ENCODE measurements around the gene KHDRBS2. TPM values are rescaled to one million over a fixed set of nuclear protein-coding genes. Genes with fewer than 3 reads are reported as not detected.

KHDRBS2 gene
- total and polyA plus RNA-seq, 2 donors (not counting 1 experiment from before 2014, with no cell fraction given): 8.9 to 9.4 TPM

GRCh38 chr6:61950811-61951210, 335.2 kb downstream of the KHDRBS2 start:
- peaks cover 6% of the 10 kb centered on the region for H3K4me1 Mint-ChIP-seq
- TF ChIP-seq EZH2 (IDR thresholded peaks at IDR 0.05; ENCODE audit: borderline replicate concordance, insufficient read depth, low read depth, low read length, poor library complexity, severe bottlenecking) (no peak), CTCF (IDR thresholded peaks at IDR 0.05) (no peak)
- H3K27ac Mint-ChIP-seq: no peak overlapping the region

GRCh38 chr6:61949971-61950370, 336.1 kb downstream of the KHDRBS2 start:
- H3K9me3 ChIP-seq (ENCODE audit: control extremely low read depth in 1 of 3, control insufficient read depth in 2 of 3, insufficient read depth in 1 of 3, low read length in 2 of 3): no peaks in the 10 kb centered on the region
- H3K27ac ChIP-seq (ENCODE audit: low read length in 2 of 2): no peak overlapping the region
- no peak overlapping the region for H3K9ac ChIP-seq (ENCODE audit: low read length)
- POLR2A ChIA-PET: no interaction called here
- CTCF ChIA-PET: no interaction called here
- H3K4me3 ChIP-seq (ENCODE audit: control extremely low read depth in 1 of 5, extremely low read depth in 1 of 5, insufficient read depth in 1 of 5, low read depth in 2 of 5, low read length in 4 of 5): no peak overlapping the region
- no peak overlapping the region for H2AFZ ChIP-seq (ENCODE audit: insufficient read depth, low read depth, low read length, poor library complexity, severe bottlenecking)
- no peak overlapping the region for H3K4me2 ChIP-seq (replicated peaks; ENCODE audit: low read depth, low read length, poor library complexity, severe bottlenecking)
- DNase-seq (no peak), ATAC-seq (ENCODE audit: low read depth) (no peak)
- intact Hi-C loops (cut with micrococcal nuclease): no loop called here
- peaks cover 0 to 6% of the 10 kb centered on the region in 2 donors for H3K4me1 ChIP-seq (ENCODE audit: control insufficient read depth in 2 of 2, insufficient read depth in 2 of 2, low read length in 2 of 2)
- Mint-ChIP-seq H3K27ac (no peak overlapping the region), H3K9me3 (ENCODE audit: insufficient read depth) (no peaks in the 10 kb centered on the region), H3K27me3 (no peaks in the 10 kb centered on the region), H3K4me1 (peaks cover 6% of the 10 kb centered on the region), H3K4me3 (no peak overlapping the region)
- no peaks in the 10 kb centered on the region for H3K36me3 ChIP-seq (replicated peaks in 1 of 2; ENCODE audit: control extremely low read depth in 1 of 2, control insufficient read depth in 1 of 2, extremely low read depth in 1 of 2, insufficient read depth in 2 of 2, low read length in 1 of 2)
- no CpG with 5 or more reads among the region's 1 CpG for WGBS (ENCODE audit: insufficient coverage)
- H3K27me3 ChIP-seq (replicated peaks in 1 of 4; ENCODE audit: control extremely low read depth in 1 of 4, control insufficient read depth in 3 of 4, insufficient read depth in 4 of 4, low read length in 3 of 4): no peaks in the 10 kb centered on the region
- TF ChIP-seq EZH2 (IDR thresholded peaks at IDR 0.05; ENCODE audit: borderline replicate concordance, insufficient read depth, low read depth, low read length, poor library complexity, severe bottlenecking) (no peak), CTCF (IDR thresholded peaks at IDR 0.05) (no peak)
- H4K20me1 ChIP-seq (ENCODE audit: control insufficient read depth, insufficient read depth, low read length, poor library complexity, severe bottlenecking): no peaks in the 10 kb centered on the region
- no peaks in the 10 kb centered on the region for H3K79me2 ChIP-seq (ENCODE audit: control insufficient read depth, insufficient read depth, low read length)

More at GRCh38 chr6:61950811-61951210, 335.2 kb downstream of the KHDRBS2 start:
- intact Hi-C loops (cut with micrococcal nuclease): no loop called here
- H3K4me3 ChIP-seq (ENCODE audit: control extremely low read depth in 1 of 5, extremely low read depth in 1 of 5, insufficient read depth in 1 of 5, low read depth in 2 of 5, low read length in 4 of 5): no peak overlapping the region
- ATAC-seq (ENCODE audit: low read depth): no peak
- CTCF ChIA-PET: no interaction called here
- H3K4me3 Mint-ChIP-seq: no peak overlapping the region
- no CpG with 5 or more reads among the region's 1 CpG for WGBS (ENCODE audit: insufficient coverage)
- no peaks in the 10 kb centered on the region for H3K36me3 ChIP-seq (replicated peaks in 1 of 2; ENCODE audit: control extremely low read depth in 1 of 2, control insufficient read depth in 1 of 2, extremely low read depth in 1 of 2, insufficient read depth in 2 of 2, low read length in 1 of 2)
- no peak overlapping the region for H2AFZ ChIP-seq (ENCODE audit: insufficient read depth, low read depth, low read length, poor library complexity, severe bottlenecking)
- H3K27me3 Mint-ChIP-seq: no peaks in the 10 kb centered on the region
- no peaks in the 10 kb centered on the region for H3K9me3 Mint-ChIP-seq (ENCODE audit: insufficient read depth)
- H3K79me2 ChIP-seq (ENCODE audit: control insufficient read depth, insufficient read depth, low read length): no peaks in the 10 kb centered on the region
- peaks cover 0 to 6% of the 10 kb centered on the region in 2 donors for H3K4me1 ChIP-seq (ENCODE audit: control insufficient read depth in 2 of 2, insufficient read depth in 2 of 2, low read length in 2 of 2)
- no peak overlapping the region for H3K4me2 ChIP-seq (replicated peaks; ENCODE audit: low read depth, low read length, poor library complexity, severe bottlenecking)
- DNase-seq: no peak
- H3K9ac ChIP-seq (ENCODE audit: low read length): no peak overlapping the region
- POLR2A ChIA-PET: no interaction called here
- peaks cover 0 to under 1% (median 0%) of the 10 kb centered on the region in 3 donors for H3K9me3 ChIP-seq (ENCODE audit: control extremely low read depth in 1 of 3, control insufficient read depth in 2 of 3, insufficient read depth in 1 of 3, low read length in 2 of 3)
- H3K27me3 ChIP-seq (replicated peaks in 1 of 4; ENCODE audit: control extremely low read depth in 1 of 4, control insufficient read depth in 3 of 4, insufficient read depth in 4 of 4, low read length in 3 of 4): no peaks in the 10 kb centered on the region
- no peaks in the 10 kb centered on the region for H4K20me1 ChIP-seq (ENCODE audit: control insufficient read depth, insufficient read depth, low read length, poor library complexity, severe bottlenecking)
- H3K27ac ChIP-seq (ENCODE audit: low read length in 2 of 2): no peak overlapping the region
